Smooth muscle cell (in vitro differentiated cells): ENCODE data around the gene CD28. TPM values are rescaled to one million over a fixed set of nuclear protein-coding genes. Genes with fewer than 3 reads are reported as not detected.

Experiments used
- DNase-seq: peaks from one replicate; lab custom pipeline; 2025; ENCODE audit not compliant: unreplicated experiment; lab: John Stamatoyannopoulos, UW
- H2AFZ ChIP-seq: fragments of 200-600 bp; sonication (generic); 2 replicates; pipeline ENCODE4 v1.6.0; 2016; ENCODE audit warnings: antibody characterized with exemption, low read depth, mild to moderate bottlenecking
- H3F3A ChIP-seq: fragments of 200-600 bp; sonication (generic); 2 replicates; pipeline ENCODE4 v1.6.0; 2017; ENCODE audit warnings: antibody characterized with exemption, low read depth
- H3K27ac ChIP-seq: fragments of 200-600 bp; sonication (generic); 2 replicates; pipeline ENCODE4 v1.5.1; 2016; ENCODE audit warnings: low read depth, mild to moderate bottlenecking
- H3K27me3 ChIP-seq: fragments of 200-600 bp; sonication (generic); 2 replicates; pipeline ENCODE4 v1.6.1; 2016; ENCODE audit warnings: low read depth, mild to moderate bottlenecking
- H3K36me3 ChIP-seq: fragments of 200-600 bp; sonication (generic); 2 replicates; pipeline ENCODE4 v1.5.1; 2016; ENCODE audit warnings: low read depth
- H3K4me1 ChIP-seq: fragments of 200-600 bp; sonication (generic); 2 replicates; pipeline ENCODE4 v1.5.1; 2016; ENCODE audit warnings: low read depth
- H3K4me2 ChIP-seq: fragments of 200-600 bp; sonication (generic); 2 replicates; pipeline ENCODE4 v1.6.0; 2016; ENCODE audit warnings: mild to moderate bottlenecking
- H3K4me3 ChIP-seq: fragments of 200-600 bp; sonication (generic); 2 replicates; pipeline ENCODE4 v1.5.1; 2016; ENCODE audit warnings: mild to moderate bottlenecking
- H3K79me2 ChIP-seq: fragments of 200-600 bp; sonication (generic); 2 replicates; pipeline ENCODE4 v1.6.0; 2016; ENCODE audit warnings: low read depth, mild to moderate bottlenecking
- H3K9ac ChIP-seq: fragments of 200-600 bp; sonication (generic); 2 replicates; pipeline ENCODE4 v1.6.0; 2016; ENCODE audit warnings: low read depth
- H3K9me3 ChIP-seq: fragments of 200-600 bp; sonication (generic); replicated peaks from 2 replicates; pipeline ENCODE4 v1.5.1; 2016; ENCODE audit warnings: low read depth
- H4K20me1 ChIP-seq: fragments of 200-600 bp; sonication (generic); 2 replicates; pipeline ENCODE4 v1.6.0; 2016; ENCODE audit warnings: low read depth
- WGBS: methylation state at CpG from one replicate; pipeline ENCODE4 v1.1.7; 2016; ENCODE audit warnings: low lambda C conversion rate; 5-methylcytosine and 5-hydroxymethylcytosine counted together
- polyA plus RNA-seq: library from polyadenylated mRNA; unstranded; fragments of >200 nt; fragmentation: Nextera tagmentation; extraction: Ambion mirVana; gene quantifications from 2 replicates; pipeline ENCODE4 v1.2.1, GENCODE V29; 2016
- total RNA-seq: library from RNA; depleted of rRNA; stranded (reverse); fragments of >200 nt; gene quantifications from 2 replicates; pipeline ENCODE4 v1.2.3, GENCODE V29; 2014
- TF ChIP-seq, protein P1 (sequence below): fragments of 200-600 bp; sonication (generic); IDR thresholded peaks from 2 replicates; pipeline ENCODE4 v1.5.1; 2017; ENCODE audit warnings: borderline replicate concordance, mild to moderate bottlenecking, antibody characterized with exemption; ENCODE audit not compliant: insufficient read depth, poor library complexity, severe bottlenecking

CD28 gene
- total and polyA plus RNA-seq, 2 experiments from 2014 or later, result not detected

DNA sequence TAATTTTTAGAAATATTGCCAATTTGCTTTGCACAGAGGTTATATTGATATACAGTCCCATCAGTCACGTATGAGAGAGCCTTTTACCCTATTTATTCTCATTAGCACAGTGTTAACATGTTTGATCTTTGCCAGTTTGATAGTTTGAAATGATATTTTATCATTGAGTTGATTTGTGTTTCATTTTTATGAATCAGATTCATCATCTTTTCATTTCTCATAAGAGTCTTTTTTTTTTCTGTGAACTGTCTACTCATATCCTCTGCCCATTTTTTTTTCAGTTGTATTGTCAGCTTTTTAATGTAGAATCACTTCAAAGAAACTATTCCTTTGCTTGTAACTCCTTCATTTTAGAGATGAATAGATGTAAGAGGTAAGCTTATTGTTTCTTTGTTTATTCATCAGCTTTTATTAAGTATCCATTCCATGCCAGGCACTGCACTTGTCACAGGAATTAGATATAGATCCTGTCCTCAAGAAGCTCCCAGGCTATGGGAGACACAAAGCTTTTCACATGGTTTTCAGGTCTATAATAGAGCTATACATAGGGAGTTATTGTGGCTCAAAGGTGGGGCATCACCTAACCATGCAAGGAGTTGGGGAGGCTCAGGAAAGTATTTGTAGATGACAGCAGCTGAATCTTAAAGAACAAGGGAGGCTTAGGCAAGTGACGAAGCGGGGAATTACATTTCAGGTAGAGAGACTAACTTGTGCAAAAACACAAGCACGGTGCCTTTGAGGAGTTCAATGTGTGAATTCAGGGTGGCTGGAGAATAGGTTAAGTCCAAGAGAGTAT, 42.1 kb downstream of the CD28 start:
- Histone ChIP-seq H3K36me3 (no peaks in the 10 kb centered on the region), H4K20me1 (no peaks in the 10 kb centered on the region), H3K4me1 (no peaks in the 10 kb centered on the region), H3F3A (no peaks in the 10 kb centered on the region), H3K4me2 (no peak overlapping the region), H3K9me3 (no peaks in the 10 kb centered on the region), H3K27ac (no peak overlapping the region), H2AFZ (no peak overlapping the region), H3K9ac (no peak overlapping the region), H3K4me3 (no peak overlapping the region), H3K79me2 (no peaks in the 10 kb centered on the region), H3K27me3 (no peaks in the 10 kb centered on the region)
- TF ChIP-seq, protein P1, sequence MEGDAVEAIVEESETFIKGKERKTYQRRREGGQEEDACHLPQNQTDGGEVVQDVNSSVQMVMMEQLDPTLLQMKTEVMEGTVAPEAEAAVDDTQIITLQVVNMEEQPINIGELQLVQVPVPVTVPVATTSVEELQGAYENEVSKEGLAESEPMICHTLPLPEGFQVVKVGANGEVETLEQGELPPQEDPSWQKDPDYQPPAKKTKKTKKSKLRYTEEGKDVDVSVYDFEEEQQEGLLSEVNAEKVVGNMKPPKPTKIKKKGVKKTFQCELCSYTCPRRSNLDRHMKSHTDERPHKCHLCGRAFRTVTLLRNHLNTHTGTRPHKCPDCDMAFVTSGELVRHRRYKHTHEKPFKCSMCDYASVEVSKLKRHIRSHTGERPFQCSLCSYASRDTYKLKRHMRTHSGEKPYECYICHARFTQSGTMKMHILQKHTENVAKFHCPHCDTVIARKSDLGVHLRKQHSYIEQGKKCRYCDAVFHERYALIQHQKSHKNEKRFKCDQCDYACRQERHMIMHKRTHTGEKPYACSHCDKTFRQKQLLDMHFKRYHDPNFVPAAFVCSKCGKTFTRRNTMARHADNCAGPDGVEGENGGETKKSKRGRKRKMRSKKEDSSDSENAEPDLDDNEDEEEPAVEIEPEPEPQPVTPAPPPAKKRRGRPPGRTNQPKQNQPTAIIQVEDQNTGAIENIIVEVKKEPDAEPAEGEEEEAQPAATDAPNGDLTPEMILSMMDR, result no peak
- WGBS, result 88% methylated on average over 4 of the region's 4 CpGs
- DNase-seq, result no peak

- DNase-seq, result no peak
- Histone ChIP-seq H3K27me3 (no peaks in the 10 kb centered on the region), H3K9ac (no peak overlapping the region), H3F3A (no peaks in the 10 kb centered on the region), H3K4me2 (no peak overlapping the region), H3K79me2 (no peaks in the 10 kb centered on the region), H3K27ac (no peak overlapping the region), H2AFZ (no peak overlapping the region), H3K9me3 (peaks cover 4% of the 10 kb centered on the region), H3K4me3 (no peak overlapping the region), H3K4me1 (no peaks in the 10 kb centered on the region), H4K20me1 (no peaks in the 10 kb centered on the region), H3K36me3 (no peaks in the 10 kb centered on the region)
- TF ChIP-seq, protein P1, result no peak
- WGBS, result 96% methylated on average over 6 of the region's 6 CpGs
These were observed 44.1 kb downstream of the CD28 start for GRCh38 chr2:203750346-203751068.

- no peaks in the 10 kb centered on the region for H3K79me2 ChIP-seq
- no peak overlapping the region for H3K4me3 ChIP-seq
- H3K4me2 ChIP-seq, result no peak overlapping the region
- DNase-seq, result no peak
- H3K9ac ChIP-seq, result no peak overlapping the region
- H3F3A ChIP-seq, result no peaks in the 10 kb centered on the region
- no peaks in the 10 kb centered on the region for H3K27me3 ChIP-seq
- peaks cover 4% of the 10 kb centered on the region for H3K9me3 ChIP-seq
- no peak overlapping the region for H2AFZ ChIP-seq
- no peak overlapping the region for H3K27ac ChIP-seq
- H3K36me3 ChIP-seq, result no peaks in the 10 kb centered on the region
- 93% methylated on average over 2 of the region's 2 CpGs for WGBS
- TF ChIP-seq, protein P1, result no peak
- no peaks in the 10 kb centered on the region for H4K20me1 ChIP-seq
- no peaks in the 10 kb centered on the region for H3K4me1 ChIP-seq
These were observed 45.3 kb downstream of the CD28 start for GRCh38 chr2:203751685-203752271.
